Thyroid gland (tissue), 4 donors: Measurements from ENCODE around the gene CEP131. TPM values are rescaled to one million over a fixed set of nuclear protein-coding genes. Genes with fewer than 3 reads are reported as not detected.

Experiments
- DNase-seq, 2 donors: peaks; one replicate each; pipeline ENCODE4 v3.0.0-alpha.2; 2019
- H3K27ac ChIP-seq, 3 donors: fragments of 200-600 bp; sonication (generic); 1 replicate in 2 of 3; 2 replicates in 1 of 3; pipeline ENCODE4 v1.5.1; 2016 to 2019; ENCODE audit warnings: mild to moderate bottlenecking in 1 of 3, moderate library complexity in 1 of 3
- H3K27me3 ChIP-seq: fragments of 200-600 bp; sonication (generic); one replicate; pipeline ENCODE4 v1.5.1; 2019
- H3K36me3 ChIP-seq, 2 donors: fragments of 200-600 bp; sonication (generic); one replicate each; pipeline ENCODE4 v1.5.1; 2016 to 2019
- H3K4me1 ChIP-seq, 2 donors: fragments of 200-600 bp; sonication (generic); one replicate each; pipeline ENCODE4 v1.5.1; 2017 to 2019
- H3K4me3 ChIP-seq, 3 donors: fragments of 200-600 bp; sonication (generic); replicated peaks in 1 of 3; 1 replicate in 2 of 3; 2 replicates in 1 of 3; pipeline ENCODE4 v1.5.1; 2016; ENCODE audit warnings: mild to moderate bottlenecking in 1 of 3
- H3K9me3 ChIP-seq: fragments of 200-600 bp; sonication (generic); one replicate; pipeline ENCODE4 v1.5.1; 2017
- CTCF ChIP-seq, 6 experiments: fragments of 200-600 bp in 3 of 6; fragments of 450-650 bp in 3 of 6; sonication (generic) in 3 of 6; IDR thresholded peaks; one replicate each; pipeline ENCODE4 v1.5.1; 2016 to 2019; ENCODE audit warnings: antibody characterized with exemption in 6 of 6, mild to moderate bottlenecking in 2 of 6, inconsistent platforms in 1 of 6, moderate library complexity in 1 of 6
- POLR2A ChIP-seq, 2 donors: fragments of 450-650 bp; IDR thresholded peaks; one replicate each; pipeline ENCODE4 v1.6.1; 2017; ENCODE audit warnings: antibody characterized with exemption in 2 of 2, mild to moderate bottlenecking in 2 of 2, moderate library complexity in 1 of 2
- WGBS, 2 donors: methylation state at CpG; one replicate each; pipeline ENCODE4 v1.1.5; 2017; 5-methylcytosine and 5-hydroxymethylcytosine counted together
- intact Hi-C: fragments of 100-400 bp; cut with DNase I; formaldehyde crosslinking; loops from one replicate; pipeline ENCODE4 v1.15.1; 2023
- total RNA-seq, 4 donors: library from RNA; depleted of rRNA; stranded (reverse); fragments of >200 nt; gene quantifications; one replicate each; pipeline ENCODE4 v1.2.3, GENCODE V29; 2016

Gene CEP131
- total RNA-seq, 4 donors from 2014 or later, result 6.9 to 12.0 (median 8.6) TPM

- Histone ChIP-seq H3K4me3 (no peak overlapping the region), H3K27me3 (no peaks in the 10 kb centered on the region), H3K36me3 (no peaks in the 10 kb centered on the region), H3K27ac (no peak overlapping the region), H3K9me3 (no peaks in the 10 kb centered on the region), H3K4me1 (no peaks in the 10 kb centered on the region)
- intact Hi-C loops, result no loop called here
- TF ChIP-seq POLR2A (IDR thresholded peaks at IDR 0.05) (no peak), CTCF (IDR thresholded peaks at IDR 0.05) (no peak)
- DNase-seq, result no peak
- WGBS, 2 donors, result 23 to 35% methylated on average over 11 to 12 of the region's 15 CpGs
Observed at GRCh38 chr17:81184555-81184954, 38.2 kb downstream of the CEP131 start.

GRCh38 chr17:81183807-81184206 is 39.0 kb downstream of the CEP131 start:
- intact Hi-C loops, result no loop called here
- WGBS, 2 donors, result 95 to 96% methylated on average over 11 of the region's 11 CpGs
- no peak for TF ChIP-seq POLR2A (IDR thresholded peaks at IDR 0.05)
- no peak for TF ChIP-seq CTCF (IDR thresholded peaks at IDR 0.05)

GRCh38 chr17:81183316-81183715 is 39.4 kb downstream of the CEP131 start:
- intact Hi-C loops, result no loop called here
- Histone ChIP-seq H3K36me3 (no peaks in the 10 kb centered on the region), H3K27me3 (no peaks in the 10 kb centered on the region), H3K27ac (no peak overlapping the region), H3K9me3 (no peaks in the 10 kb centered on the region), H3K4me1 (no peaks in the 10 kb centered on the region), H3K4me3 (no peak overlapping the region)
- no peak for DNase-seq
- TF ChIP-seq POLR2A (IDR thresholded peaks at IDR 0.05) (no peak), CTCF (IDR thresholded peaks at IDR 0.05) (no peak)
- WGBS, 2 donors, result 65 to 75% methylated on average over 8 to 10 of the region's 10 CpGs

More at GRCh38 chr17:81183807-81184206, 39.0 kb downstream of the CEP131 start:
- Histone ChIP-seq H3K9me3 (no peaks in the 10 kb centered on the region), H3K4me1 (no peaks in the 10 kb centered on the region), H3K4me3 (no peak overlapping the region), H3K27me3 (no peaks in the 10 kb centered on the region), H3K36me3 (no peaks in the 10 kb centered on the region), H3K27ac (no peak overlapping the region)
- DNase-seq, result no peak

GRCh38 chr17:81182596-81182995 is 40.2 kb downstream of the CEP131 start:
- Histone ChIP-seq H3K9me3 (no peaks in the 10 kb centered on the region), H3K27me3 (no peaks in the 10 kb centered on the region), H3K27ac (no peak overlapping the region), H3K4me3 (no peak overlapping the region), H3K36me3 (no peaks in the 10 kb centered on the region), H3K4me1 (no peaks in the 10 kb centered on the region)
- no peak for TF ChIP-seq CTCF (IDR thresholded peaks at IDR 0.05)
- DNase-seq, result no peak
- 75% methylated on average over 4 of the region's 5 CpGs; no CpG with 5 or more reads in 1 of the 2 donors for WGBS, 2 donors
- intact Hi-C loops, result no loop called here

- 94% methylated on average over 12 to 14 of the region's 19 CpGs for WGBS, 2 donors
- Histone ChIP-seq H3K9me3 (no peaks in the 10 kb centered on the region), H3K27ac (no peak overlapping the region), H3K4me3 (no peak overlapping the region), H3K27me3 (no peaks in the 10 kb centered on the region), H3K36me3 (no peaks in the 10 kb centered on the region), H3K4me1 (no peaks in the 10 kb centered on the region)
- TF ChIP-seq POLR2A (IDR thresholded peaks at IDR 0.05) (no peak), CTCF (IDR thresholded peaks at IDR 0.05) (no peak)
- intact Hi-C loops, result no loop called here
- no peak for DNase-seq
Observed at GRCh38 chr17:81181811-81182185, 41.0 kb downstream of the CEP131 start.
